ENCODE results near the gene TXNDC12. TPM values are rescaled to one million over a fixed set of nuclear protein-coding genes. Genes with fewer than 3 reads are reported as not detected.

TXNDC12 gene
- total RNA-seq, 4 donors from 2014 or later: 42.7 to 54.6 (median 48.7) TPM

- TF ChIP-seq POLR2A (IDR thresholded peaks at IDR 0.05) (no peak), CTCF (IDR thresholded peaks at IDR 0.05) (no peak)
- intact Hi-C loops (cut with DNase I): loop anchor here (10.0 kb wide), 1 partner anchor 305 kb away; the partner anchor contains the start of gene CC2D1B
- 86 to 94% methylated on average over 1 of the region's 1 CpG for WGBS, 2 donors
- H3K4me1 ChIP-seq: peaks cover 21 to 24% of the 10 kb centered on the region in 2 donors
- H3K27me3 ChIP-seq: no peaks in the 10 kb centered on the region
- H3K4me3 ChIP-seq (replicated peaks in 1 of 3): no peak overlapping the region
- H3K9me3 ChIP-seq: no peaks in the 10 kb centered on the region
- H3K36me3 ChIP-seq: peaks cover 10% of the 10 kb centered on the region in 2 donors
- no peak for DNase-seq
- H3K27ac ChIP-seq: no peak overlapping the region
Observed at GRCh38 chr1:52059888-52060287, 4.9 kb upstream of the TXNDC12 start.

GRCh38 chr1:52059321-52059720 lies 4.3 kb upstream of the TXNDC12 start:
- H3K4me1 ChIP-seq: peaks cover 21 to 27% of the 10 kb centered on the region in 2 donors
- H3K27ac ChIP-seq: peak overlapping the region in 1 of 3 donors; percentile 40
- TF ChIP-seq POLR2A (IDR thresholded peaks at IDR 0.05): no peak
- TF ChIP-seq CTCF (IDR thresholded peaks at IDR 0.05): no peak
- no peak for DNase-seq
- H3K27me3 ChIP-seq: no peaks in the 10 kb centered on the region
- no peak overlapping the region for H3K4me3 ChIP-seq (replicated peaks in 1 of 3)
- intact Hi-C loops (cut with DNase I): loop anchor here (10.0 kb wide), 1 partner anchor 305 kb away; the partner anchor contains the start of gene CC2D1B
- no peaks in the 10 kb centered on the region for H3K9me3 ChIP-seq
- peaks cover 8% of the 10 kb centered on the region in 2 donors for H3K36me3 ChIP-seq

GRCh38 chr1:52057876-52058415 lies 3.0 kb upstream of the TXNDC12 start:
- peaks cover 25 to 30% of the 10 kb centered on the region in 2 donors for H3K4me1 ChIP-seq
- 83 to 91% methylated on average over 1 of the region's 1 CpG for WGBS, 2 donors
- H3K27ac ChIP-seq: no peak overlapping the region
- no peak for TF ChIP-seq POLR2A (IDR thresholded peaks at IDR 0.05)
- no peak for TF ChIP-seq CTCF (IDR thresholded peaks at IDR 0.05)
- no peaks in the 10 kb centered on the region for H3K27me3 ChIP-seq
- peaks cover 8% of the 10 kb centered on the region in 2 donors for H3K36me3 ChIP-seq
- DNase-seq: no peak
- H3K9me3 ChIP-seq: no peaks in the 10 kb centered on the region
- intact Hi-C loops (cut with DNase I): loop anchor here (10.0 kb wide), 1 partner anchor 307 kb away; the partner anchor contains the start of gene CC2D1B
- no peak overlapping the region for H3K4me3 ChIP-seq (replicated peaks in 1 of 3)

GRCh38 chr1:52057255-52057654 lies 2.3 kb upstream of the TXNDC12 start:
- peak overlapping the region in 1 of 3 donors; percentile 96 for H3K4me3 ChIP-seq (replicated peaks in 1 of 3)
- intact Hi-C loops (cut with DNase I): loop anchor here (10.0 kb wide), 1 partner anchor 308 kb away; the partner anchor contains the start of gene CC2D1B
- no peaks in the 10 kb centered on the region for H3K9me3 ChIP-seq
- H3K4me1 ChIP-seq: peaks cover 25 to 30% of the 10 kb centered on the region in 2 donors
- H3K36me3 ChIP-seq: peaks cover 8% of the 10 kb centered on the region in 2 donors
- no peak for DNase-seq
- peak overlapping the region in 1 of 3 donors; percentile 96 for H3K27ac ChIP-seq
- 23 to 25% methylated on average over 1 of the region's 1 CpG for WGBS, 2 donors
- no peaks in the 10 kb centered on the region for H3K27me3 ChIP-seq
- TF ChIP-seq POLR2A (IDR thresholded peaks at IDR 0.05) (no peak), CTCF (IDR thresholded peaks at IDR 0.05) (no peak)

GRCh38 chr1:52056937-52057231 lies 1.9 kb upstream of the TXNDC12 start:
- no peak for TF ChIP-seq POLR2A (IDR thresholded peaks at IDR 0.05)
- no peak for TF ChIP-seq CTCF (IDR thresholded peaks at IDR 0.05)
- Histone ChIP-seq H3K27ac (peak overlapping the region in 1 of 3 donors; percentile 96), H3K36me3 (peaks cover 8% of the 10 kb centered on the region in 2 donors), H3K4me1 (peaks cover 25 to 30% of the 10 kb centered on the region in 2 donors), H3K9me3 (no peaks in the 10 kb centered on the region), H3K27me3 (no peaks in the 10 kb centered on the region), H3K4me3 (replicated peaks in 1 of 3) (peak overlapping the region; percentile 79 to 96 (median 79))
- WGBS, 2 donors: 2% methylated on average over 4 of the region's 4 CpGs
- intact Hi-C loops (cut with DNase I): loop anchor here (10.0 kb wide), 1 partner anchor 308 kb away; the partner anchor contains the start of gene CC2D1B
- DNase-seq: no peak
